GM12892 (cell line): Measurements from ENCODE around the gene FSCN2.

Source experiments
- POLR2A ChIP-seq: IDR thresholded peaks from 2 replicates; pipeline ENCODE4 v1.6.1; 2011; ENCODE audit warnings: low read depth, low read length, control low read depth
- POLR2AphosphoS5 ChIP-seq: IDR thresholded peaks from 2 replicates; pipeline ENCODE4 v1.6.1; 2011; ENCODE audit warnings: low read depth, low read length, control low read depth
- TAF1 ChIP-seq: IDR thresholded peaks from 2 replicates; pipeline ENCODE4 v1.6.1; 2011; ENCODE audit warnings: low read depth, mild to moderate bottlenecking, control low read depth, low read length, borderline replicate concordance

DNA sequence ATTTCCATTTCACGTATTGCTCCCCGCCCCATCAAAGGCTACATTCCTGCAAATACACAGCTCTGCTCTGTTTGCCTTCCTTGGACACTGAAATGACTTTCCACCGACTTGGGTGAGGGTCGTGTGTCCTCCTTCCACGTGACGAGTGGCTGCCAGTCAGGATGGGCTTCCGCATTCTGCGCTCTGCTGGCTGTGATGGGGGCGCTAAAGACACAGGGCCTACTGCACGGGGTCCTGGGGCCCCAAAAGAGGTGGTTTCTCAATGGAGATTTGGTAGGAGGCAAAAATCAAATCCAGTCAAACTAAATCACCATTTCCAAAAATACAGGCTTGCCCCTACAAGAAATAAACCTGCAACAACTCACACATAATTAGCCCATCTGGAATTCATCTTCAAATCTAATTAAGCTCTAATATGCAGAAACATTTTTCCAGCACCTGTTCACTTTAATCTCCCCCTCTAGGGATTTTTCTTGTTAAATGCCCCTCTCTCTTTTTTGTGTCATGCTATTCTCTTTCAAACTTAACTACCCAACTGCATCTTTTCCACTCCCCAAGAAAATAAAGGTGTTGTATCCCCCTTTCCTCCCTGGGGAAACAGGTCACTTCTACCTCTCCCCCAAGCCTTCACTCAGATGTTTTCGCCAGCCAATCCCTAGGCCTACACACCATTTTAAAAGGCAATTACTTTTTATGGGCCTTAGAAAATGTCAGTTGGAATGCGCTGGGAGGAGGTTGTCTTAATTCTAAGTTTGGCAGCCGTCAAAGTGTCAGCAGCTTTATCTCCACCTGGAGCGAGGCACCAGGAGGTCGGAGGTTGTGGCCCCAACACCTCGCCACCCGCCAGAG is 45.8 kb downstream of the FSCN2 start:
- TF ChIP-seq TAF1 (no peak), POLR2AphosphoS5 (no peak), POLR2A (no peak)
